Epithelial cell of esophagus (primary cell): Measurements from ENCODE around the gene MYBPC3.

Source experiments
- DNase-seq: peaks from one replicate; pipeline ENCODE4 v3.0.0; 2010; ENCODE audit warnings: low read depth
- H3K4me3 ChIP-seq: 2 replicates; pipeline ENCODE4 v1.5.1; 2011; ENCODE audit warnings: mild to moderate bottlenecking, low read length, control low read depth
- TF ChIP-seq, protein P1 (sequence below): IDR thresholded peaks from 2 replicates; pipeline ENCODE4 v1.5.1; 2011; ENCODE audit warnings: low read depth, mild to moderate bottlenecking, low read length, control low read depth, inconsistent platforms; ENCODE audit not compliant: insufficient read depth; ENCODE audit errors: missing control alignments

Gene MYBPC3

DNA sequence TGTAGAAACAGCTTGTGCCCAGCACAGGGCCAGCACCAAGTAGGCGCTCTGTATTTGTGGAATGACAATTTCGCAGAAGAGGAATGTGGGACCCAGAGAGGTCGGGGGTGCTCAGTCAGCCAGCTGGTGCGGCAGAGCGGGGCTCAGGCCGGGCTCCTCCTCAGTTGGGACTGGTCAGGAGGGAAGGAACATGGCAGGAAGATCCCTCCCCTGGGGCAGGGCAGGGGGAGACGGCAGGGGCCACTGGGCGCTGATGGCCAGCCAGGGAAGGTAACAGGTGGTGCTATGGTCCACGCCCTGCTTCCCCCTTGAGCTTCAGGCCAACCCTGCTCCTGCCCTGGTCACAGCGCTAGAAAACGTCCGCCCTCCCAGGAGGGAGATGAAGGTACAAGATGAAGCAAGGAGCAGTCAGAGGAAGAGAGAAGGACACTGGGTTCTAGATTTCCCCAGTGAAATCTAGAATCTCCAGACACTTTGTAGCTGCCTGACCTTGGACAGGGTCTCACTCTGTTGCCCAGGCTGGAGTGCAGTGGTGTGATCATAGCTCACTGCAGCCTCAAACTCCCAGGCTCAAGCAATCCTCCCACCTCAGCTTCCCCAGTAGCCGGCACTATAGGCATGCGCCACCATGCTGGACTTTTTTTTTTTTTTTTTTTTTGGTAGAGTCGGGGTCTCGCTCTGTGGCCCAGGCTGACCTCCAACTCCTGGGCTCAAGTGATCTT is 39.4 kb upstream of the MYBPC3 start:
- no peak for DNase-seq
- TF ChIP-seq, protein P1, sequence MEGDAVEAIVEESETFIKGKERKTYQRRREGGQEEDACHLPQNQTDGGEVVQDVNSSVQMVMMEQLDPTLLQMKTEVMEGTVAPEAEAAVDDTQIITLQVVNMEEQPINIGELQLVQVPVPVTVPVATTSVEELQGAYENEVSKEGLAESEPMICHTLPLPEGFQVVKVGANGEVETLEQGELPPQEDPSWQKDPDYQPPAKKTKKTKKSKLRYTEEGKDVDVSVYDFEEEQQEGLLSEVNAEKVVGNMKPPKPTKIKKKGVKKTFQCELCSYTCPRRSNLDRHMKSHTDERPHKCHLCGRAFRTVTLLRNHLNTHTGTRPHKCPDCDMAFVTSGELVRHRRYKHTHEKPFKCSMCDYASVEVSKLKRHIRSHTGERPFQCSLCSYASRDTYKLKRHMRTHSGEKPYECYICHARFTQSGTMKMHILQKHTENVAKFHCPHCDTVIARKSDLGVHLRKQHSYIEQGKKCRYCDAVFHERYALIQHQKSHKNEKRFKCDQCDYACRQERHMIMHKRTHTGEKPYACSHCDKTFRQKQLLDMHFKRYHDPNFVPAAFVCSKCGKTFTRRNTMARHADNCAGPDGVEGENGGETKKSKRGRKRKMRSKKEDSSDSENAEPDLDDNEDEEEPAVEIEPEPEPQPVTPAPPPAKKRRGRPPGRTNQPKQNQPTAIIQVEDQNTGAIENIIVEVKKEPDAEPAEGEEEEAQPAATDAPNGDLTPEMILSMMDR, result no peak
- H3K4me3 ChIP-seq, result no peak overlapping the region

DNA sequence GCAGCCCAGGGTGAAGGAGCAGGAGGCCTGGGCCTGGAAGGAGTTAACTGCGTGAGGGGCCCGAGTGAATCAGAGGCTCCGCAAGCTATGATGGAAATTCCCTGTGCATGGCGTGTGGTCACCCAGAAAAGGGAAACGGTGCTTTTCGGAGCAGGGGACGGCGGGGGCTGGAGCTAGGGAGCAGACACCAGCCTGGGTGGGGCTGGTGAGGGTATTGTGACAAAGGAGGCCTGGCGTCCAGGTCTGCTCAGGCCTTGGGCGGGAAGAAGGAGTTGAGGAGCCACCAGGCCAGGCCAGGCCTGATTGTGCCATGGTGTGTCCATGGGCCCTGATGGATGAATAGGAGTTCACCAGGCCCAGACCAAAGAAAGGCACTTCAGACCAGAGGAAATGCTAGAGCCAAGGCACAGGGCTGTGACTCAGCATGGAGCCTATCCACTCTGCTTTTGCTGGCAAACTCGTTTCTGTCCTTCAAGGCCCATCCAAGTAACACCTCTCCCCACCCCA is 38.6 kb upstream of the MYBPC3 start:
- DNase-seq, result no peak
- H3K4me3 ChIP-seq, result no peak overlapping the region
- TF ChIP-seq, protein P1, result no peak

GRCh38 chr11:47390422-47390760 is 37.9 kb upstream of the MYBPC3 start:
- TF ChIP-seq, protein P1, result no peak
- no peak overlapping the region for H3K4me3 ChIP-seq
- DNase-seq, result no peak

DNA sequence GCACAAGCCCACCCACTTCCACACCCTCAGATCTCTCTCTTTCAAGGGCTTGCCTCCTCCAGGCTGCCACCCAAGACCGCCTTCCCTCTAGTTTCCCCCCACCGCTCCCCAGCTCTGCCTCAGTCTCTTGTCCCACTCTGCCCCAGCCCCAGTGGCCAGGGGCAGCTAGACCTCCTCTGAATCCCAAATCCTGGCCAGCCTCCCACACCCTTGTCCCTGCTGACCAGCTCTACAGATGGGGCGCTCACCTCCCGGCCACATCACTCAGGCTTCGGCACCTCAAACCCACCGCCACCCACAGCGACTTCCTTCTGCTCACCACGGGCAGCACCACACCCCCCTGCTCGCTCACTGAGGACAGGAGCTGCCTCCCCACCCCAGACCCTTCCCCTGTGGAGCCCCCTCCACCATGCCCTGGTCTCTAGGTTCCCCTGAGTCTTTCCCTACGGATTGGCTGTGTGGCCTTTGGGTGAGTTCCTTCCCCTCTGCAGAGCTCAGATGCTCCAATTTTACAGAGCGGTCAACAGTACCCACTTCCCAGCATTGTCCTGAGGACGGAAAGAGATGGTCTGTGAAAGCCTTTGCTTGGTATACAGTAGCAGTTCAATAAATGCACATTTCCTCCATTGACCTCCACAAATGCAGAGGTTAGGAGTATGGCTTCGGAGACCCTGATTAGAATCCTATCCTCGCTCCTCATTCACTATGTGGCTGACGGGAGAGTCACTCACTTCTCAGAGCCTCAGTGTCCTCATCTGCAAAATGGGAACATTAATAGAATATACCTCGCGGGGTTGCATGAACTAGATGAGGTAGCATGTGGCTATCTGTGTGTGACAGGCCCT is 37.3 kb upstream of the MYBPC3 start:
- no peak overlapping the region for H3K4me3 ChIP-seq
- DNase-seq, result no peak

DNA sequence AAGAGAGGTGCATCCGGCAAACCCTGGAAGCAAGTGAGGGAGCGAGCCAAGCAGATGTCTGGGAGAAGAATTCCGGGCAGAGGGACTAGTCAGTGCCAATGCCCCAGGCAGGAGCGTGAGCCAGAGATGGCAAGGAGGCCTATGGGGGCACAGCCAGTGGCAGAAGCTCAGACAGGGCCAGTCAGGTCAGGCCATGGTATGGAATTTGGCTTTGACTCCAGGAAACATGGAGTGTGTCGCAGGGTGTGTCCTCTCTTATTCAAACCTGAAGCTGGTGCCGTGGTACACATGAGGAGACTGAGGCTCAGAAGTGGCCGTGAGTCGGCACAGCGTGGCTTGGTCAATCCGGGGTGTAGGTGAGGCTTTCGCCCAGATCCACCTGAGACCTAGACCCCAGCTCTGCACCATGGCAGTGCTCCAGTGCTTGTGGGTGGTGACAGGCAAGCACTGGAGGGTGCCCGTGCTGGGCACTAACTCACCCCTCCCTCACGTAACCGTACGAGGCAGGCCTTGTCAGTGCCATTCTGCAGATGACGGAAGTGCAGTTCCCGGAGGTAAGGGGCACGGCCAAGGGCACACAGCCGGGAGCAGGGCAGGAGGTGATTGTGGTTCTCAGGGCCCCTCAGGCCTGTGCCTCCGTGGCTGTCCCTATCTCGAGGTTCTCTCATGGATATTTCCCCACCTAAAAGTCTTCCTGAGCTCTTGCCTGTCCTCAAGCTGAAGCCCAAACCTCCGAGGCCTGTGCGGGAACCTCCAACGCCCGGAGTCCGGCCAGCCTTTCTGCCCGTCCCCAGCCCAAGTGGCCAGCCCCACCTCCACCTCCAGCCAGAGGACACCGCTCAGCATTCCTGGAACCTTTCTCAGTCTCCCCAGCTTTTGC is 36.4 kb upstream of the MYBPC3 start:
- DNase-seq, result peak; percentile 71
- no peak overlapping the region for H3K4me3 ChIP-seq
- TF ChIP-seq, protein P1, result no peak

More for the DNA sequence above, 37.3 kb upstream of the MYBPC3 start:
- TF ChIP-seq, protein P1, result no peak

GRCh38 chr11:47387944-47388696 is 35.6 kb upstream of the MYBPC3 start:
- no peak overlapping the region for H3K4me3 ChIP-seq
- TF ChIP-seq, protein P1, result no peak
- no peak for DNase-seq
